Measurements from ENCODE around the gene MACROD1.

Gene MACROD1

GRCh38 chr11:64102005-64102738, 63.7 kb downstream of the MACROD1 start:
- no peaks in the 10 kb centered on the region for H3K36me3 Mint-ChIP-seq (ENCODE audit: low read depth)
- peaks cover 36% of the 10 kb centered on the region for H3K27me3 Mint-ChIP-seq (ENCODE audit: low read depth, poor library complexity)
- H3K27ac Mint-ChIP-seq, result no peak overlapping the region
- H3K4me3 Mint-ChIP-seq, result no peak overlapping the region
- H3K9me3 Mint-ChIP-seq, result no peaks in the 10 kb centered on the region
- TF ChIP-seq, protein P1, sequence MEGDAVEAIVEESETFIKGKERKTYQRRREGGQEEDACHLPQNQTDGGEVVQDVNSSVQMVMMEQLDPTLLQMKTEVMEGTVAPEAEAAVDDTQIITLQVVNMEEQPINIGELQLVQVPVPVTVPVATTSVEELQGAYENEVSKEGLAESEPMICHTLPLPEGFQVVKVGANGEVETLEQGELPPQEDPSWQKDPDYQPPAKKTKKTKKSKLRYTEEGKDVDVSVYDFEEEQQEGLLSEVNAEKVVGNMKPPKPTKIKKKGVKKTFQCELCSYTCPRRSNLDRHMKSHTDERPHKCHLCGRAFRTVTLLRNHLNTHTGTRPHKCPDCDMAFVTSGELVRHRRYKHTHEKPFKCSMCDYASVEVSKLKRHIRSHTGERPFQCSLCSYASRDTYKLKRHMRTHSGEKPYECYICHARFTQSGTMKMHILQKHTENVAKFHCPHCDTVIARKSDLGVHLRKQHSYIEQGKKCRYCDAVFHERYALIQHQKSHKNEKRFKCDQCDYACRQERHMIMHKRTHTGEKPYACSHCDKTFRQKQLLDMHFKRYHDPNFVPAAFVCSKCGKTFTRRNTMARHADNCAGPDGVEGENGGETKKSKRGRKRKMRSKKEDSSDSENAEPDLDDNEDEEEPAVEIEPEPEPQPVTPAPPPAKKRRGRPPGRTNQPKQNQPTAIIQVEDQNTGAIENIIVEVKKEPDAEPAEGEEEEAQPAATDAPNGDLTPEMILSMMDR (IDR thresholded peaks at IDR 0.05), result no peak
- peaks cover 47% of the 10 kb centered on the region for H3K4me1 Mint-ChIP-seq
- DNase-seq, result no peak

DNA sequence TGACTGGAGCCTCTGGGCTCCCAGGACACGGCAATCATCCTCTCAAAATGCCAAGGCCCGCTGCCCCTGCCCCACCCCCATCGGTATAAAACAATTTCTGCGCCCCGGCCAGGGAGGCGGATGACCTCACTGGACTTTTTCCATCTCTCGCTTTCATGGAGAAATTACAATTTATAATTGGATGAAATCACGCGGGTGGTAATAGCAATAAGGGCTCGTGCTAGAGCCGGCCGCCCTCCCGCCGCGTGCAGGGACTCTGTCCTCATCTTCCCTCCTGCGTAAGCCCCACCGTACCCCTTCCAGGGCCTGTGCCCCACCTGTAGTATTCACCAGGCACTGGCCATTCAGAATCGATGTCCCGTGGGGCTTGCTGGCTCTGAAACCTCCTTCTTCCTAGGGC, 64.5 kb downstream of the MACROD1 start:
- Mint-ChIP-seq H3K27ac (no peak overlapping the region), H3K9me3 (no peaks in the 10 kb centered on the region), H3K27me3 (ENCODE audit: low read depth, poor library complexity) (peaks cover 33% of the 10 kb centered on the region), H3K36me3 (ENCODE audit: low read depth) (no peaks in the 10 kb centered on the region), H3K4me1 (peaks cover 47% of the 10 kb centered on the region), H3K4me3 (no peak overlapping the region)
- TF ChIP-seq, protein P1 (IDR thresholded peaks at IDR 0.05), result no peak
- DNase-seq, result no peak

DNA sequence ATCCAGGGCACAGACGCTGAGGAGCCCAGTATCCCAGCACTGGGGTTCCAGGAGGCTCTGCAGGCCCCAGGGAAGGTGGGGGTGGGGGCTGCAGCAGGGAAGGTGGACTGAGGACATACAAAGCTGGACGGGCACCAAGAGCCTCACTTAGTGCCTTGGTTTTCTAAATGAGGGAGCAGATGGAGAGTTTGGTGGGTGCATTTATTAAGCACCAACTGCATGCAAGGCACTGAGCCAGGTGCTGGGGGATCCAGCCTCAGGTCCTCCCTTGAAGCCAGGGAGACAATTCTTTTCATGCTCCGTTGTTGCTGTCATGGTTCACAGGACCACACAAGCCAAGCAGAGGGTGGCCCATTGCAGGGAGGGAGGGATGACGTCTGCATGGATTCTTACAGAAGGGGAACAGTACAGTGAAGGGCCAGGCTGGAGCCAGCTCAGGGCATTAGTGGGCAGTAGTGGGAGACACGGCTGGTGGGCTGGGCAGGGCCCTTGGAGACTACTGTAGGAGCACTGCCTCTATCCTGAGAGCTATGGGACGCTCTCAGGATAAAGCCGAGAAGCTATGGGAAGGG, 65.0 kb downstream of the MACROD1 start:
- Mint-ChIP-seq H3K27me3 (ENCODE audit: low read depth, poor library complexity) (peaks cover 31% of the 10 kb centered on the region), H3K4me3 (no peak overlapping the region), H3K9me3 (no peaks in the 10 kb centered on the region), H3K36me3 (ENCODE audit: low read depth) (no peaks in the 10 kb centered on the region), H3K27ac (no peak overlapping the region), H3K4me1 (peaks cover 47% of the 10 kb centered on the region)
- TF ChIP-seq, protein P1 (IDR thresholded peaks at IDR 0.05), result no peak
- no peak for DNase-seq

GRCh38 chr11:64100360-64100759, 65.6 kb downstream of the MACROD1 start:
- no peak overlapping the region for H3K4me3 Mint-ChIP-seq
- H3K27me3 Mint-ChIP-seq (ENCODE audit: low read depth, poor library complexity), result peaks cover 34% of the 10 kb centered on the region
- H3K36me3 Mint-ChIP-seq (ENCODE audit: low read depth), result no peaks in the 10 kb centered on the region
- DNase-seq, result no peak
- H3K27ac Mint-ChIP-seq, result no peak overlapping the region
- TF ChIP-seq, protein P1 (IDR thresholded peaks at IDR 0.05), result peak; percentile 13
- peaks cover 51% of the 10 kb centered on the region for H3K4me1 Mint-ChIP-seq
- no peaks in the 10 kb centered on the region for H3K9me3 Mint-ChIP-seq

DNA sequence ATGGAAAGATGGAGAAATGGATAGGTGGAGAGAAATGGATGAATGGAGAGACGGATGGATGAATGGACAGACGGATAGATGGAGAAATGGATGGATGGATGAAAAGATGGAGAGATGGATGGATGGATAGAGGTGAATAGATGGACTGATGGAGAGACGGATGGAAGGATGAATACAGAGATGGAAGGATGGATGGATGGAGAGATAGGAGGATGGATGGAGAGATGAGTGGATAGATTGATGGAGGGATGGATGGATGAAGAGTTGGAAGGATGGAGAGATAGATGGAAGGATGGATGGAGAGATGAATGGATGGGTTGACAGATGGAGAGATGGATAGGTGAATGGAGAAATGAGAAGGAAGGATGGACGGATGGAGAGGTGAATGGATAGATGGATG, 66.5 kb downstream of the MACROD1 start:
- H3K4me3 Mint-ChIP-seq, result no peak overlapping the region
- peaks cover 37% of the 10 kb centered on the region for H3K27me3 Mint-ChIP-seq (ENCODE audit: low read depth, poor library complexity)
- H3K4me1 Mint-ChIP-seq, result peaks cover 60% of the 10 kb centered on the region
- TF ChIP-seq, protein P1 (IDR thresholded peaks at IDR 0.05), result no peak
- no peaks in the 10 kb centered on the region for H3K9me3 Mint-ChIP-seq
- H3K36me3 Mint-ChIP-seq (ENCODE audit: low read depth), result no peaks in the 10 kb centered on the region
- DNase-seq, result no peak
- H3K27ac Mint-ChIP-seq, result no peak overlapping the region

Data from nephron progenitor cell (in vitro differentiated cells).